ENCODE measurements around the gene PRUNE1.

DNA sequence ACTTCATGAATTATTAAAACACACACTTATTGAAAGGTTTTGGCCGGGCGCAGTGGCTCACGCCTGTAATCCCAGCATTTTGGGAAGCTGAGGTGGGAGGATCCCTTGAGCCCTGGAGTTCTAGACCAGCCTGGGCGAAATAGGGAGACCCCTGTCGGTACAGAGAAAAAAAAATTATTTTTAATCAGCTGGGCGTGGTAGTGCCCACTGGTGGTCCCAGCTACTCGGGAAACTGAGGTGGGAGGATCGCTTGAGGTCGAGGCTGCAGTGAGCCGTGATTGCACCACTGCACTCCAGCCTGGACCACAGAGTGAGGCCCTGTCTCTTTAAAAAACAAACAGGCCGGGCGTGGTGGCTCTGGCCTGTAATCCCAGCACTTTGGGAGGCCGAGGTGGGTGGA is 64.0 kb downstream of the PRUNE1 start:
- TF ChIP-seq, protein P1, sequence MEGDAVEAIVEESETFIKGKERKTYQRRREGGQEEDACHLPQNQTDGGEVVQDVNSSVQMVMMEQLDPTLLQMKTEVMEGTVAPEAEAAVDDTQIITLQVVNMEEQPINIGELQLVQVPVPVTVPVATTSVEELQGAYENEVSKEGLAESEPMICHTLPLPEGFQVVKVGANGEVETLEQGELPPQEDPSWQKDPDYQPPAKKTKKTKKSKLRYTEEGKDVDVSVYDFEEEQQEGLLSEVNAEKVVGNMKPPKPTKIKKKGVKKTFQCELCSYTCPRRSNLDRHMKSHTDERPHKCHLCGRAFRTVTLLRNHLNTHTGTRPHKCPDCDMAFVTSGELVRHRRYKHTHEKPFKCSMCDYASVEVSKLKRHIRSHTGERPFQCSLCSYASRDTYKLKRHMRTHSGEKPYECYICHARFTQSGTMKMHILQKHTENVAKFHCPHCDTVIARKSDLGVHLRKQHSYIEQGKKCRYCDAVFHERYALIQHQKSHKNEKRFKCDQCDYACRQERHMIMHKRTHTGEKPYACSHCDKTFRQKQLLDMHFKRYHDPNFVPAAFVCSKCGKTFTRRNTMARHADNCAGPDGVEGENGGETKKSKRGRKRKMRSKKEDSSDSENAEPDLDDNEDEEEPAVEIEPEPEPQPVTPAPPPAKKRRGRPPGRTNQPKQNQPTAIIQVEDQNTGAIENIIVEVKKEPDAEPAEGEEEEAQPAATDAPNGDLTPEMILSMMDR (IDR thresholded peaks at IDR 0.05): no peak
- TF ChIP-seq POLR2A (IDR thresholded peaks at IDR 0.05): no peak
